ENCODE results near the gene P3H3.
"Not testable (repeated sequence)": the region's sequence is repeated elsewhere in the genome, so short reads cannot be mapped to it uniquely, and the experiment has no call there.

The P3H3 gene

DNA sequence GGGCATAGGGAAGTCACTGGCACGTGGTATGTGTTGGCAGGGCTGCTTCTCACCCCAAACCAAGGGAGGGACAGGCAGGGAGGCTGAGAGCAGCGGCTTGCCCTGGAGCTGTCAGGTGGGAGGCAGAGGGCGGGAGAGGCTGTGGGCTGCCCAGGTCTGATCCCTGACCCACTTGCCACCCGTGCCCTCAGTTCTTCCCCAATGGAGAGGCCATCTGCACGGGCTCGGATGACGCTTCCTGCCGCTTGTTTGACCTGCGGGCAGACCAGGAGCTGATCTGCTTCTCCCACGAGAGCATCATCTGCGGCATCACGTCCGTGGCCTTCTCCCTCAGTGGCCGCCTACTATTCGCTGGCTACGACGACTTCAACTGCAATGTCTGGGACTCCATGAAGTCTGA, 17.2 kb downstream of the P3H3 start:
- no peak for DNase-seq (ENCODE audit: low read depth)

DNA sequence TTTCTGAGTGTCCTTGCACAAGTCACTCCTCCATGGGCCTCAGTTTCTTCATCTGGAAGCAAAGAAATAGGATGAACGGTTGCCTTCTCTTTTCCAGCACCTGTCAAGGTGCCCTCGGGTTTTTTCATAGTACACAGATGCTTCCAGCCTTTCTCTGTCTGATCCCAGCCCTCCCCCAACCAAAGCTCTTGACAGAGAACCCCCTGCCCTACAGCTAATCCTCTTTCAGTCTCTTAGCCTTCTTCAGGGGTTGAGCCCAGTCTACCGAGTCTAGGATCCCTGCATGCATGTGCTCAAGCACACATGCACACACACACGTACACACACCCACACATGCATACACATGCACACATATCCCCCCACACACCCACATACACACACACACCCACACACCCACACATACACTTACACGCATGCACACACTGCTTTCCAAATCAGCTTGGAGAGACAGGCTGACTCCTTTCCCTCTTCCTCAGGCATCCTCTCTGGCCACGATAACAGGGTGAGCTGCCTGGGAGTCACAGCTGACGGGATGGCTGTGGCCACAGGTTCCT, 18.2 kb downstream of the P3H3 start:
- DNase-seq (ENCODE audit: low read depth): no peak

DNA sequence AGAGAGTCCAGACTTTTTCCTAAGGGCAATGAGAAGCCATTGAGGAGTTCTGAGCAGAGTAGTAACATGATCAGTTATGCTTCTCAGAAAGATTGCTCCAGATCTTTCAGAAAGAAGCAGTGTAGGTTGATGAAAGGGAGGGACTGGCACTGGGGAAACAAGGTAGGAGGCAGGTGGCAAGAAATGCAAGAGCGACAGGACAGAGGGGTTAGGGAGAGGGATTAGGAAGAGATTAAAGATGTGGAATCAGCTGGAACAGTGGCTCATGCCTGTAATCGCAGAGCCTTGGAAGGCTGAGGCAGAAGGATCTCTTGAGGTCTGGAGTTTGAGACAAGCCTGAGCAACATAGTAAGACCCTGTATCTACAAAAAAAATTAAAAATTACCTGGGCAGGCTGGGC, 19.5 kb downstream of the P3H3 start:
- DNase-seq (ENCODE audit: low read depth): no peak

DNA sequence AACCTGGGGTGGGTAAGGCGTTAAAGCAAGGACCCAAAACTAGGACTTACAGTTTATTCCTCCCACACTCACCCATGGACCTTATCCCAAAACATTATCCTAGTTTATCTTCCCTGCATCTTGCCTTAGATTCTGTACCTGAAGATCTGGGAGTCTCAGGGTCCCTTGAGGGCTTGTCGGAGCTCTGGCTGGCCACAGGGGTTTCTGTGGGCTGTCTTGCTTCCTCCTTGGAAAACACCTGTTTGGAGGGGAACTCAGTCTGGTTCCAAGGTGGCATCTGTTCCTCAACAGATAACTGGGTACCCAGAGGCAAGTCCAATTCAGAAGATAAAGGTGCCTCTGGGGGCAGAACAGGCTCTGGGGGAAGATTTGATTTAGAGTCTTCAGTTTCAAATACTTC, 21.2 kb downstream of the P3H3 start:
- no peak for DNase-seq (ENCODE audit: low read depth)

DNA sequence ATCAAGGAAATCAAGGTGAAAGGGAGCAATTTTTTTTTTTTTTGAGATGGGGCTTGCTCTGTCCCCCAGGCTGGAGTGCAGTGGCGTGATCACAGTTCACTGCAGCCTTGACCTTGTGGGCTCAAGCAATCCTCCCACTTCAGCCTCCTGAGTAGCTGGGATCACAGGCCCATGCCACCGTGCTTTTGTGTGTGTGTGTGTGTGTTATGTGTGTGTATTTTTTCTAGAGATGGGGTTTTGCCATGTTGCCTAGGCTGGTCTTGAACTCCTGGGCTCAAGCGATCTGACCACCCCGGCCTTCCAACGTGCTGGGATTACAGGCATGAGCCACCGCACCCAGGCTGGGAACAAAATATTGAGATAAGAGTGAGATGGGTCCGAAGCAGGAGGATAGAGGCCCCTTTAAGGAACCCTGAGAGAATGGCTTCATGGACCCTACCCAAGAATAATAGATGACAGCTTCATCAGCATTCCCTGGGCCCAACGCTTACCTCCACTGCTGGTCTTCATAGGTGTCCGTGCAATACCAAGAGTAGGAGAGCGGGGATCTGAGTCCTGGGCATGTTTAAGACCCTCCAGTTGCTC, 21.9 kb downstream of the P3H3 start:
- no peak for DNase-seq (ENCODE audit: low read depth)

DNA sequence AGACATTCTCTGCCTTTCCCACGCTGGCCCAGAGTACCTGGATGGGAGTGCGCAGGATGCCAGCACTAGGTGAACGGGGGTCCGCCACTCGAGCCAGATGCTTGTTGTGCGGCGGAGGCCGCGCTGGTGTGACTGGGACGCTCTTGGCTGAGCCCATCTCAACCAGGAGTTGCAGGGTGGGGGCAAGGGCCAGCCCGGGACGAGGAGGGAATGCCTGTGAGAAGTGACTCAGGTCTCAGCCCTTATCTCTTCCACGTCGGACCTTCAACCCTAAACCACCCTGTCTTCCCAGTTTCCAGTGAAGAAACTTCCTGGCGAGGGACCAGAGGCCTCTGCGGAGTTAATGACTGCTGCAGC, 22.6 kb downstream of the P3H3 start:
- DNase-seq (ENCODE audit: low read depth): no peak

DNA sequence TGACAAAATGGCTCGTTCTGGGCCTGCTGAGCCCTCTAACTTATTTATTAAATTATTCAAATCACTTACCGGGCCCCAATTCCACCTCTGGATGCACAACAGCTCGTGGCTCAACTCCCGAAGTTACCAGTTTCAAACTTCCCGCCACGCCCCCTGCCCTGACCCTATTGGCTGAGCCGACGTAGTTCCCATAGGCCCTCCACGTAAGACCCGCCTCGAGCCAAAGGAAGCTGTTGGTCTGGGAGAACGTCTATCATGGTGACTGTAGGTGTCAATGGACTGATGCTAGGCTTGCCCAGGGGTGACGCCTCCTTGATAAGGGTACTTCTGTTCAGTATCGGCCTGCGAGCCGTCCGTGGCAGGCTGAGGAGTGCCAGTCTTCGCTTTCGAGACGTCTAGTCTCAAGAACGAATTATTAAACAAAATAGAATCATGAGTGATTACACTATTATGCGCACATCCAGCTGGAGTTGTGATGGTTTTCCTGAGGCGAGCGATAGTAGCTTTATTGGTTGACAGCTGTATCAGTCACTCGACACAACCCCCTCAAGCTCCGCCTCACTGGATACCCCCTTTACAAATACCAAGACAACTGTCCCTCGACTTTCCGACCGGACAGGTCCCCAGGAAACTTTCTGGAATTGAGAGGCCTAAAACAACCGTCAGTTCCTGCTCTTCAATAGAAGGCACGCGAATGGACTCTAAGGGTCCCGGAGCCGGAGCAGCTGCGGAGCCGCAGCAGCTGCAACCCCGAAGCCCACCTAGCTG, 23.1 kb downstream of the P3H3 start, which contains the start of gene CDCA3:
CDCA3 (minus strand) TSS at position 134 of the 768 bp plus-strand sequence. CDS start 334 bp downstream, outside the sequence.
- peak; percentile 94 for DNase-seq (ENCODE audit: low read depth)

DNA sequence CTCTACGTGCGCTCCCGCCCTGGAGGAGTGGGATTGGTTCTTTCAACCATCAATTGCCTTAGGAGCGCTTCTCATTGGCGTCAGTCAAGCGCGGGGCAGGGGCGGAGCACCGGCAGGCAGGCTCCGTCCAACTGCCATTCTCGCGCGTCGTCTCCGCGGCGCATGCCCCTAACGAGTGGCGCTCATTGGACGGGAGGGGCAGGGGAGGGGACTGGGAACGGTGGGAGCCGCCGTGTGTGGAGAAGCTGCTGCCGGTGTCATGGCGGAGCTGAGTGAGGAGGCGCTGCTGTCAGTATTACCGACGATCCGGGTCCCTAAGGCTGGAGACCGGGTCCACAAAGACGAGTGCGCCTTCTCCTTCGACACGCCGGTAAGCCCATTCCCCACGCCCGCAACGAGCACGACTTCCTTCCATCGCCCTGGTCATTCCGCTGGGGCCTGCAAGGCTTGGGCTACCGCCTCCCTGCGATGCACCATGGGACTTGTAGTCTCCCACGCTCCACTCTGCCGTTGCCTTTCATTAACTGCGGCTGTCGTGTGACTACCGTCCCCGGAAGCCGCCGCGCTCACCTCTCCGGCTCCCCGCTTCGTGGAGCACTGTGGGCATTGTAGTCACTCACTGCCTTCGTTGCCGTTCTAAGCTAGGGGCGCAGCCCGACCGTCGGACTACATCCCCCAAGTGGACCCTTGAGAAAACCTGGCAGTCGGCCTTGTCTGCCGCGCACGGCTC, 23.9 kb downstream of the P3H3 start, which contains the start of gene USP5:
USP5 (plus strand) TSS at position 230 of the 730 bp plus-strand sequence; CDS start at position 260, 30 bp downstream.
- peak; percentile 98 for DNase-seq (ENCODE audit: low read depth)

DNA sequence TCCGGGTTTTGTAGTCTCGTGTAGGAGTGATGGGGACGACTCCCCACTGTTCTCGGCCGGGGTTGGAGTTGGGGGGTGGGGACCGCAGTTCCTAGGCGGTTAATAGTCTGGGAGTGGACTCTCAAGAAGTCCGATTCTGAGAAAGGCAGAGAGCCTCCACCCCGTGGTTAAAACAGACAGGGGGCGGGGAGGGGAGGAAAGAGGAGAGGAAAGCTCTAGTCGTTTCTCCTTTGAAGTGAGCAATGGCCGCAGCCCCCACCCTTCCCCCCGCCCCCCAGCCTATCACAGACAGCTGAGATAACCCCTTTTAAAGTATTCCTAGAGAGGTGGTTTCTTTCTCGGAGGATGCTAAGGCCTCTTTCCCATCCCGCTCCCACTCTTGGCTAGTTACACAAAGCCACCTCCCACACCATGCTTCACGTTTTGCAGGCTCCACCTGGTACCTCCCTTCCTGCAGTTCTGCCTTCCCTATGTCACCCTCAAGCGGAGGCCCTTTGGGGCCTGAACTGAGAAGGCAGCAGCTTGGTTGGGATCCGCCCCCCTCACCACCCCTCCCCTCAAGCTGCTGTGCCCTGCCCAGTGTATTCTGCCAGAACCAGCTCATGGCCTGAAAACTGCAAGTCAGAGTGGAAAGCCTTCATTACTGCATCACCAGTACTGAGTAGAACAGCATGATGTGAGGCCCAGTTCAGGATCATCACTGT, 24.6 kb downstream of the P3H3 start:
- DNase-seq (ENCODE audit: low read depth): peak; percentile 49

DNA sequence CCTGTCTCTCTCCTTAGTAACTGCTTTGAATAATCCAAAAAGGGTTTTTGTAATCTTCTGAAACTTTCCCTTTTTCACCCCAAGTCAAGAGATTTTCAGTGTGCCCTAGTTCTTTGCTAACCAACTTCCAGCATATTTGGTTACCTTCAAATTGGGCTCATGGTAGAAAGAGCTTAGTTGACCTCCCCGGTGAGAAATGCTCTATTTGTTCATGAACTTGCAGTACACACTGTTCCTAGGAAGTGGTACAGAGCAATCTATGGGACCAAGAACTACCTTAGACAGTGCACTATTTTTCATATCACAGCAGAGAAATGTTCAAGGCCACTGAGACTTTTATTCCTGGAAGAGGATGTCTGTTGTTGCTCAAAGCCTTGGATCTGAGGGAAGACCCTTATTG, 25.4 kb downstream of the P3H3 start:
- DNase-seq (ENCODE audit: low read depth): no peak

DNA sequence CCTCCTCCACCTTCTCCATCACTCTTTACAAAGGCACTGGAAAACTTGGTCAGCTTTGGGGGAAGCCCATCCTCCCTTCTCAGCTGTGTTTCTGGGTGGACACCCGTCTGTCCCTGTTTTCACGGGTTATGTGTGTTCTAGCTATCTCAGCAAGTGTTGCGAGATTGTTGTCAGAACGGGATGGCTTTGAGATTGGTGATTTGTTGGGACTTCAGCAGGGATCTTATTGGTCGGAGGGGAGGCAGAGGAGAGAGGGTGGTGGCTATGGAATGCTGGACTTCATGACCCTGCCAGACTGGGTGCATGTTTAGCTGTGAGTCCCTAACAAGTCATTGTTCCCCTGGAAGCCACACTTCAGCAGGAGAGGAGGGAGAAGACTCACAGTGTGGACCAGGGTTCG, 25.8 kb downstream of the P3H3 start:
- no peak for DNase-seq (ENCODE audit: low read depth)

DNA sequence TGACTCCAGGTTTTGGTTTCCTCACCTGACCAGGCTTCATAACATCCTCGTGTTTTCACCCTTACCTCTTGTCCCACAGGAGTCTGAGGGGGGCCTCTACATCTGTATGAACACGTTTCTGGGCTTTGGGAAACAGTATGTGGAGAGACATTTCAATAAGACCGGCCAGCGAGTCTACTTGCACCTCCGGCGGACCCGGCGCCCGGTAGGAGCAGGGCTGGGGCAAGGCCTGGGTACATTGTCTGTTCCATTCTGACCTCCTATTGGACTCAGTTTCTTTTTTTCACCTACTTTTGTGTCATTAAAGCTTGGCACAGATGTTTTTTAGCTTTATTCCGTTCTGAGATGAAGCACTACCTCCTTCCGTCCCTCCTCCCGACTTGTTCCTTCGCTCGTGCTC, 27.1 kb downstream of the P3H3 start:
- no peak for DNase-seq (ENCODE audit: low read depth)

DNA sequence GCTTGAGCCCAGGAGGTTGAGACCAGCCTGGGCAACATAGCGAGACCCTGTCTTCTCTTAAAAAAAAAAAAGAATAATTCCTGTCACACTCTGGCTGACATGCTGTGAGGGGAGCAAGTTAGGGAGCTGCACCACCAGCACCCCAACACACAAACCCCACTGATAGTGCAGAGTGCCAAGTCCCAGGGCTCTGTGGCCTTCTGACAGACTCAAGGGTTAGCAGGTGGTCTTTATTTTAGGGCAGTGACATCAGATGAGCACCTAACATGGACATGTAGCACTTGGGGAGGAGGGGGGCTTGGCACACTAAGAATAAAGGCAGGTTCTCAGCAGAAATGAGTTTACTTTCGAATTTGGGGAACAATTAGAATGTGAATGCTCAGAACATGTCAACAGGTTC, 30.6 kb downstream of the P3H3 start:
- DNase-seq (ENCODE audit: low read depth): no peak

DNA sequence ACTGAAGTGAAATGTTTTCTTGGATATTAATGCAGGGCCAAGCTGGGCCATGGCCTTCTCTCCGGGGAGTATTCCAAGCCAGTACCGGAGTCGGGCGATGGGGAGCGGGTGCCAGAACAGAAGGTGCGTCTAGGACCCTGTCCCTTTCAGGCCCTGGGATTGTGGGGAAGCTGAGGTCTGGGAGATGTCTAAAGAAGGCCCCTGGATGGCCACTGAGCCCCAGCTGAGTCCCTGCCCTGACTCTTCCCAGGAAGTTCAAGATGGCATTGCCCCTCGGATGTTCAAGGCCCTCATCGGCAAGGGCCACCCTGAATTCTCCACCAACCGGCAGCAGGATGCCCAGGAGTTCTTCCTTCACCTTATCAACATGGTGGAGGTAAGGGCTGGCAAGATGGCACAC, 31.9 kb downstream of the P3H3 start:
- no peak for DNase-seq (ENCODE audit: low read depth)

DNA sequence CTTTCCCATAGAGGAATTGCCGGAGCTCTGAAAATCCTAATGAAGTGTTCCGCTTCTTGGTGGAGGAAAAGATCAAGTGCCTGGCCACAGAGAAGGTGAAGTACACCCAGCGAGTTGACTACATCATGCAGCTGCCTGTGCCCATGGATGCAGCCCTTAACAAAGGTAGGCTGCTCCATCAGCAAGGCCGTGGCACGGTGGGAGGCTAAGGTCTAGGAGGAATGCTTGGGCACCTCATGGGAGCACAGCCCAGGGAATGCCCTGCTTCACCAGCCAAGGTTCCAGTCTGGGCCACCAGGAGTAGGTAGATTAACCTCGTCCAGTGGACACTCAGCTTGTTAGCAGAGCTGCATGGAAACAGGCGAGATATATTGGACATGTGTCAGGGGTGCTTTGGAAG, 32.7 kb downstream of the P3H3 start:
- DNase-seq (ENCODE audit: low read depth): no peak

DNA sequence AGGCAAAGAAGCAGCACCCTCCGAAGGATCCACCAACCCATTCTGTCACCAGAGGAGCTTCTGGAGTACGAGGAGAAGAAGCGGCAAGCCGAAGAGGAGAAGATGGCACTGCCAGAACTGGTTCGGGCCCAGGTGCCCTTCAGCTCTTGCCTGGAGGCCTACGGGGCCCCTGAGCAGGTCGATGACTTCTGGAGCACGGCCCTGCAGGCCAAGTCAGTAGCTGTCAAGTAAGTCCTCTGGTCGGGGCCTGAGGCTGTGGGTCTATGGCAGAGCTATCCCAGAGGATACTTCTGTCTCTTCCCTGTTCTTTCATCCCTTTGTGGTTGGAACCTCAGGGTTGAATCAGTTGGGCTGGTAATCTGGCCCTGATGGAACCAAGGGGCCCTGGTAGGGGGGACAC, 33.2 kb downstream of the P3H3 start:
- no peak for DNase-seq (ENCODE audit: low read depth)

DNA sequence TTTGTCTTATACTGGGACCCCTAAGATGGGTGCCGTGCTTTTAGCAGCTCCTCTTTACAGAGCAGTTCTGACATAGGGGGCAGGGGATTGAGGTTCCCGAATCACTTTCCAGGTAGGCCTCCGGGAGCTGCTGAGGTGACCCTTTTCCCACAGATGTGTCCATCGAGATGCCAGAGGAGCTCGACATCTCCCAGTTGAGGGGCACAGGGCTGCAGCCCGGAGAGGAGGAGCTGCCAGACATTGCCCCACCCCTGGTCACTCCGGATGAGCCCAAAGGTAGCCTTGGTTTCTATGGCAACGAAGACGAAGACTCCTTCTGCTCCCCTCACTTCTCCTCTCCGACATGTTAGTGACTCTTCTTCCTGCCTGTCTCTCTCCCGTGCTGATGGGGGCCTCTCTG, 34.8 kb downstream of the P3H3 start:
- no peak for DNase-seq (ENCODE audit: low read depth)

DNA sequence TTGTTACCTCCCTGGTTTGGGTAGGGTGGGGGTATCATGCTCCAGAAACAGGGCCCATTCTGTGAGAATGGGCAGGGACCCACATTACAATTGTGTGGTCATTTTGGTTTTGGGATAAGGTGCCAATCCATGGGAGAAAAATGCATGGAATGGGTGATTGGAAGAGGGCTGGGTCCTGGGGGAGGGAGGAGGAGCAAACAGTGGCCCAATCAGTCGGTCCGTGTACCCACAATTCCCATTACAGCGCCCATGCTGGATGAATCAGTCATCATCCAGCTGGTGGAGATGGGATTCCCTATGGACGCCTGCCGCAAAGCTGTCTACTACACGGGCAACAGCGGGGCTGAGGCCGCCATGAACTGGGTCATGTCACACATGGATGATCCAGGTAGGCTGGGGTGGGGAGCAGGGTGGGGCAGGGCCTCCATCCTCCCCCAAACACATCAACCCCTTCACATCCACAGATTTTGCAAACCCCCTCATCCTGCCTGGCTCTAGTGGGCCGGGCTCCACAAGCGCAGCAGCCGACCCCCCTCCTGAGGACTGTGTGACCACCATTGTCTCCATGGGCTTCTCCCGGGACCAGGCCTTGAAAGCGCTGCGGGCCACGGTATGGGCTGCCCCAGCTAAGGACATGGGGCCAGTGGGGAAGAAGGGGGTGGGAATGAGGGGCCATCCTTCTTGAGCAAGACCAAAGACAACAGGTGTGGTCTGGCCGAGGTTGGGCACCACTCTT, 35.5 kb downstream of the P3H3 start:
- DNase-seq (ENCODE audit: low read depth): no peak

DNA sequence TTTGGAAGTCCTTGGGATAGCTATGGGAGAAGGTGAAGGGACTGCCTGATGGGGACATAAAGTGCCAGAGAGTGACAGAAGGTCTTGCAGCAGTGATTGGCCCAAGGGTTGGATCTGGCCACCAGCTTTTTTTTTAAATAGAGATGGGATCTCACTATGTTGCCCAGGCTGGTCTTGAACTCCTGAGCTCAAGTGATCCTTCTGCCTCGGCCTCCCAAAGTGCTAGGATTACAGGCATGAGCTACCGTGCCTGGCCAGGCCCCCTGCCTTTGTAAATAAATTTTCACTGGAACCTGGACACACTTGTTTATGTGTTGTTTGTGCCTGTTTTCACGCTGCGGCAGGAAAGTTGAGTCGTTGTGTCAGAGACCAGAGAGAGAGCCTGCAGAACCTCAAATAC, 37.1 kb downstream of the P3H3 start:
- DNase-seq (ENCODE audit: low read depth): not testable (repeated sequence)

DNA sequence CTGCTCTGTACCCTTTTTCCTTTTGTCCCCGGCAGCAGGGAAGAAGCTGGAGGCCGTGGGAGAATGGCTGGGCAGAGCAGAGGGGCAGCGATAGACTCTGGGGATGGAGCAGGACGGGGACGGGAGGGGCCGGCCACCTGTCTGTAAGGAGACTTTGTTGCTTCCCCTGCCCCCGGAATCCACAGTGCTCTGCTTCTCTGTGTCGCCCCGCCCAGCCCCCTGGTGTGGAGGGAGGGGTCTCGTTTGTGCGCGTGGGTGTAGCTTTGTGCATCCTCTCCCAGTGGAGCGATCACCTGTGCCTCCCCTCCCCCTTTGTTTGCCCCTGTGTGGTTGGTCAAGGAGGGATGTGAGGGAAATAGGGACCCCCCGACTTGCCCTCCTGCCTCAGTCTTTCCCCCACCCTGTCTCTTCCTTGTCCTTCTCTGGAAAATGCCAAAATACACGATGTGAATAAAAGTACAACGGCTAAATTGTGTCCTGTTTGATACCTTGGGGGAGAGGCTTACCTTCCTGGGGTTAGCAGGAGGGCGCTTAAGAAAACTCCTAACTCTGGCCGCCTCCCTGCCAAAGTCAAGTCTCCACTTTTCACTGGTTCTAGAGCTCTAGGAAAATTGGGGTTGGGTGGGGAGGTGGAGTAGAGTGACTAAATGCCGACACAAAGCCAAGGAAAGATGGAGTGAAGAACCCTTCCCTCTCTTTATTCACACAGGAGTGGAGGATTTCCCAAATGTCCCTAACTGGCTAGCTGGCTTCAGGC, 38.1 kb downstream of the P3H3 start:
- DNase-seq (ENCODE audit: low read depth): no peak

DNA sequence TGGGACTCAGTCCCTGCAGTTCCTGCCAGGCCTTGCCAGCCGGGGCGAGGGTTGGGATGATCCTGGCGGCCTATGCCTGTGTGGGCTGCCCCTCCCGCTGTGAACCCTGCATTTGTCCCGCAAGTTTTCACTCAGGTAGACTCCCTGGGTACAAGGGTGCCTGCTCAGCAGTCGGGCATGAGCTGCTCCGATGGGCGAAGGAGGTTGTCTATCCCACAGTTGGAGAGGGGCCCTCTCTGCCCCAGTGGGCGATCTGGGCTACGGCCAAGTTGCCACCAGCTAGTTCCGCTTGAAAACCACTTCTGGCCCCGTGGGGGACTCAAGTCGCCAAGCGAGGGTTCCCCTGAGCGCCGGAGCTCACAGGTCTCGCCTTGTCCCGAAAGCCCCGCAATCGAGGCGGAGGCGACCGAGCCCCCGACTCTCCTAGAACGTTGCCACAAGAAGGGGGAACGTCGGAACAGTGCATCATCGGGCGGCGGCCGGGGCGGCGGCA, 38.8 kb downstream of the P3H3 start:
- DNase-seq (ENCODE audit: low read depth): no peak
